ENCODE data around the gene COL21A1.
"Not testable (repeated sequence)": the region's sequence is repeated elsewhere in the genome, so short reads cannot be mapped to it uniquely, and the experiment has no call there.

COL21A1 gene

GRCh38 chr6:56266011-56266410, 18.6 kb upstream of the COL21A1 start:
- no peak overlapping the region for H3K4me3 ChIP-seq (ENCODE audit: control insufficient read depth, low read depth, low read length)
- TF ChIP-seq, protein P1, sequence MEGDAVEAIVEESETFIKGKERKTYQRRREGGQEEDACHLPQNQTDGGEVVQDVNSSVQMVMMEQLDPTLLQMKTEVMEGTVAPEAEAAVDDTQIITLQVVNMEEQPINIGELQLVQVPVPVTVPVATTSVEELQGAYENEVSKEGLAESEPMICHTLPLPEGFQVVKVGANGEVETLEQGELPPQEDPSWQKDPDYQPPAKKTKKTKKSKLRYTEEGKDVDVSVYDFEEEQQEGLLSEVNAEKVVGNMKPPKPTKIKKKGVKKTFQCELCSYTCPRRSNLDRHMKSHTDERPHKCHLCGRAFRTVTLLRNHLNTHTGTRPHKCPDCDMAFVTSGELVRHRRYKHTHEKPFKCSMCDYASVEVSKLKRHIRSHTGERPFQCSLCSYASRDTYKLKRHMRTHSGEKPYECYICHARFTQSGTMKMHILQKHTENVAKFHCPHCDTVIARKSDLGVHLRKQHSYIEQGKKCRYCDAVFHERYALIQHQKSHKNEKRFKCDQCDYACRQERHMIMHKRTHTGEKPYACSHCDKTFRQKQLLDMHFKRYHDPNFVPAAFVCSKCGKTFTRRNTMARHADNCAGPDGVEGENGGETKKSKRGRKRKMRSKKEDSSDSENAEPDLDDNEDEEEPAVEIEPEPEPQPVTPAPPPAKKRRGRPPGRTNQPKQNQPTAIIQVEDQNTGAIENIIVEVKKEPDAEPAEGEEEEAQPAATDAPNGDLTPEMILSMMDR (IDR thresholded peaks at IDR 0.05; ENCODE audit: control insufficient read depth, insufficient read depth, low read depth, low read length, missing control alignments): no peak
- DNase-seq (ENCODE audit: low read depth): no peak

- TF ChIP-seq, protein P1 (IDR thresholded peaks at IDR 0.05; ENCODE audit: control insufficient read depth, insufficient read depth, low read depth, low read length, missing control alignments): no peak
- no peak overlapping the region for H3K4me3 ChIP-seq (ENCODE audit: control insufficient read depth, low read depth, low read length)
- no peak for DNase-seq (ENCODE audit: low read depth)
These were observed 16.4 kb upstream of the COL21A1 start for GRCh38 chr6:56263596-56264315.

DNA sequence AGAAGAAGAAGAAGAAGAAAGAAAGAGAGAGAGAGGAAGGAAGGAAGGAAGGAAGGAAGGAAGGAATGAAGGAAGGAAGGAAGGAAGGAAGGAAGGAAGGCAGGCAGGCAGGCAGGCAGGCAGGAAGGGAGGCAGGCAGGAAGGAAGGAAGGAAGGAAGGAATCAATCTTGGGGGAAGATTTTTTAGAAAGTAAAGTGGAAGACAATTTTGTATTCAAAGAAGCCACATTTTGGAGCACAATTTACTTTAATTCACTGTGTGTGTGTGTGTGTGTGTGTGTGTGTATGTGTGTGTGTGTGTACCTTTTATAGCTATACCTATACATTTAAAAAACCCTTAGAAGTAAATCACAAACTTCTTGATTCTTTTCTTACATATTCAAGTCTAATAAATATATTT, 13.2 kb upstream of the COL21A1 start:
- H3K4me3 ChIP-seq (ENCODE audit: control insufficient read depth, low read depth, low read length); DNase-seq (ENCODE audit: low read depth): not testable (repeated sequence)

DNA sequence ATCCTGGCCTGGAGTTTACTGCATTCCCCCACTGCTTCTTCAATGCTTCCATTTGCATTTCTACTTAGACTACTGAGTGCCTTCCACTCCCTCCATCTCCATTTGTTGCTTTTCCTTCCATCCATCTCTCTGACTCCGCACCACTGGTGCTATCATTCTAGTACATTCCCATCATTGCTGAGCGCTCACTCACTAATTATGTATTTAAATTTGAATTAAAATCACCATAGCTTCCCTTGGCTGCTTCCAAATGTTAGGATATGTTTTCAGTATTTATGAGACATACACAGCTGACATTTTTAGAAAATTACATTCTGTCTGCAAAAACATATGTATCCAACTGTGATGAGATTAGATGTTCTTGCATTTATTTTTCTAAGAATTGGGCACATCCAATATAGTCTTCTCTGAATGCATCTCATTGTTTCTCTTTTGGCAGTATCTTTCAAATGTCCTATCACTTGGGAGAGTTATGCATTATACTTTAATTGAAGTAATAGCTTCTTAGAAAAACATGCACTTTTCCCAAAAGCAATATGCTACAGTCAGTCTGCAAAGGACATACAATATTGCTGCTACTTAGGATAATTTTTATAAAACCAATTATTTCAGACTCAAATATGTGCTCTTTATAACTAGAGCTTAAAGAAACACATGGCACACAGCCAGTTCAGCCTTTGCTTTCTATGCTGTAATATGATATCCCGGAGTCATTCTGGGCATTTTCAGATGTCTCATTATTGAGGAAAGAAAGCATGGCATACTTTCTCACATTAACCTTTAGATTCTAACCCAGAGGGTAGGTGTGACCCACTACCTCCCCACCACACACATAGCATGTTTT, 12.1 kb upstream of the COL21A1 start:
- TF ChIP-seq, protein P1 (IDR thresholded peaks at IDR 0.05; ENCODE audit: control insufficient read depth, insufficient read depth, low read depth, low read length, missing control alignments): no peak
- DNase-seq (ENCODE audit: low read depth): peak; percentile 25
- H3K4me3 ChIP-seq (ENCODE audit: control insufficient read depth, low read depth, low read length): no peak overlapping the region

DNA sequence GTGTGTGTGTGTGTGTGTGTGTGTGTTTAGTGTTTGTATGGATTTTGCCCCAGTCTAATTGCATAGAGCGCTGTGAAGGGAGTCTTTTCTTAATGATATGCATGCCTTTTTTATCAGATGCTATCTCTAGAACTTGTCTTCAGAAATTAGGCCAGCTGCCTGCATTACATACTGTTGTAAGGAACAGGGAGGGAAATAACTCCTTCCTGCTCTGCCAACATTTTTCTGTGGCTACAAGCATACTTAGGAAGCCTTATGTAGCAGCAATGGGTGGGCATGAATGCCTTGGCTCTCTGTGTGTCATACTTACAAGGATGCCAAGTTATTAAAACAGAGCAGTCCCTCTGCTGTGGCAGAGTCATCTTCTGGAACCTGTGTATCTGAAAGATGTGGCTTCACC, 8.0 kb upstream of the COL21A1 start:
- no peak for DNase-seq (ENCODE audit: low read depth)
- H3K4me3 ChIP-seq (ENCODE audit: control insufficient read depth, low read depth, low read length): no peak overlapping the region
- TF ChIP-seq, protein P1 (IDR thresholded peaks at IDR 0.05; ENCODE audit: control insufficient read depth, insufficient read depth, low read depth, low read length, missing control alignments): no peak

GRCh38 chr6:56250266-56250665, 2.9 kb upstream of the COL21A1 start:
- TF ChIP-seq, protein P1 (IDR thresholded peaks at IDR 0.05; ENCODE audit: control insufficient read depth, insufficient read depth, low read depth, low read length, missing control alignments): no peak
- no peak overlapping the region for H3K4me3 ChIP-seq (ENCODE audit: control insufficient read depth, low read depth, low read length)
- no peak for DNase-seq (ENCODE audit: low read depth)

GRCh38 chr6:56247654-56248122, 308 bp upstream of the COL21A1 start:
- DNase-seq (ENCODE audit: low read depth): no peak
- TF ChIP-seq, protein P1 (IDR thresholded peaks at IDR 0.05; ENCODE audit: control insufficient read depth, insufficient read depth, low read depth, low read length, missing control alignments): no peak
- H3K4me3 ChIP-seq (ENCODE audit: control insufficient read depth, low read depth, low read length): peak overlapping the region; percentile 50

Measured in AG09309 (cell line).